ENCODE data around the gene ID4.

DNA sequence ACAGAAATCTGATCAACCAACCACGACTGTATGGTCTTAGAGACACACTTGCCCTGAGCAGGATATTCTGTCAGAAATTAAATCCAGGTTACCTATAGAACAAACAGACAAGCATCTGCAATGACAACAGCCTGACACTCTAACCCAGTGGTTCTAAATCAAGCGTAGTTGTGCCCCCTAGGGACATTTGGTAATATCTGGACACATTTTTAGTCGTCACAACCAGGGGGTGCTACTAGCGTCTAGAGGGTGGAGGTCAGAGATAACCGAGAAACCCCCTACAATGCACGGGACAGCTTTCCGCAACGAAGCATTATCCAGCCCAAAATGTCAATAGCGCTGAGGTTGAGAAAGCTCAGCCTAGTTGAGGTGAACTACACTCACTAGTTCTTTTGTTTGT, 32.3 kb downstream of the ID4 start:
- TF ChIP-seq POLR2A (IDR thresholded peaks at IDR 0.05) = no peak
- TF ChIP-seq, protein P1, sequence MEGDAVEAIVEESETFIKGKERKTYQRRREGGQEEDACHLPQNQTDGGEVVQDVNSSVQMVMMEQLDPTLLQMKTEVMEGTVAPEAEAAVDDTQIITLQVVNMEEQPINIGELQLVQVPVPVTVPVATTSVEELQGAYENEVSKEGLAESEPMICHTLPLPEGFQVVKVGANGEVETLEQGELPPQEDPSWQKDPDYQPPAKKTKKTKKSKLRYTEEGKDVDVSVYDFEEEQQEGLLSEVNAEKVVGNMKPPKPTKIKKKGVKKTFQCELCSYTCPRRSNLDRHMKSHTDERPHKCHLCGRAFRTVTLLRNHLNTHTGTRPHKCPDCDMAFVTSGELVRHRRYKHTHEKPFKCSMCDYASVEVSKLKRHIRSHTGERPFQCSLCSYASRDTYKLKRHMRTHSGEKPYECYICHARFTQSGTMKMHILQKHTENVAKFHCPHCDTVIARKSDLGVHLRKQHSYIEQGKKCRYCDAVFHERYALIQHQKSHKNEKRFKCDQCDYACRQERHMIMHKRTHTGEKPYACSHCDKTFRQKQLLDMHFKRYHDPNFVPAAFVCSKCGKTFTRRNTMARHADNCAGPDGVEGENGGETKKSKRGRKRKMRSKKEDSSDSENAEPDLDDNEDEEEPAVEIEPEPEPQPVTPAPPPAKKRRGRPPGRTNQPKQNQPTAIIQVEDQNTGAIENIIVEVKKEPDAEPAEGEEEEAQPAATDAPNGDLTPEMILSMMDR (IDR thresholded peaks at IDR 0.05) = no peak
- TF ChIP-seq POLR2AphosphoS5 (IDR thresholded peaks at IDR 0.05; ENCODE audit: insufficient read depth in 1 of 2, low read depth in 1 of 2) = no peak

Measured in vagina (tissue), 2 donors.